ENCODE measurements around the gene FRAS1. TPM values are rescaled to one million over a fixed set of nuclear protein-coding genes. Genes with fewer than 3 reads are reported as not detected.

FRAS1 gene
- total and polyA plus RNA-seq, 2 of the 8 experiments (the other 6 are each of a cell fraction or from before 2014, with no cell fraction given), result 38.5 to 109 TPM

GRCh38 chr4:78311306-78311705, 254.2 kb downstream of the FRAS1 start:
- H3K36me3 ChIP-seq (ENCODE audit: control insufficient read depth in 2 of 4, insufficient read depth in 4 of 4, low read length in 3 of 4), result peaks cover 17 to 54% (median 34%) of the 10 kb centered on the region in 4 experiments
- H3K79me1 ChIP-seq (ENCODE audit: low read depth, low read length), result no peaks in the 10 kb centered on the region
- no peak overlapping the region for H3K14ac ChIP-seq (ENCODE audit: insufficient read length)
- peak; percentile 95 for FAIRE-seq
- no peak overlapping the region for H2BK15ac ChIP-seq (ENCODE audit: low read length)
- H2AK5ac ChIP-seq (ENCODE audit: low read depth, low read length), result no peak overlapping the region
- no peak for DNase-seq (ENCODE audit: low read depth in 1 of 2, low spot score in 2 of 2)
- WGBS, 2 experiments (ENCODE audit: extremely low coverage in 1 of 2, insufficient coverage in 1 of 2, insufficient read length in 1 of 2, insufficient replicate concordance in 2 of 2, low coverage in 1 of 2, low lambda C conversion rate in 2 of 2, missing lambda C conversion rate in 1 of 2), result 30% methylated on average over 4 of the region's 4 CpGs; no CpG with 5 or more reads in 1 of the 2 experiments
- no peak overlapping the region; a peak in 1 of 4 replicates for H3K4me2 ChIP-seq (ENCODE audit: insufficient read depth in 1 of 2, low read depth in 2 of 2, low read length in 2 of 2)
- no peak overlapping the region for H3K4ac ChIP-seq (replicated peaks; ENCODE audit: insufficient read length, low read depth, low read length)
- CTCF ChIA-PET (ENCODE audit: partially characterized antibody), result interaction anchor here (0.8 to 2.0 kb wide), 8 partner anchors 21 to 321 kb away, joined by 3 to 5 read pairs (median 4); no protein-coding TSS in a partner anchor
- no peak overlapping the region for H3K9ac ChIP-seq (replicated peaks in 1 of 4; ENCODE audit: extremely low read depth in 1 of 4, low read depth in 3 of 4, low read length in 3 of 4)
- H3K4me3 ChIP-seq (ENCODE audit: extremely low read depth in 1 of 4, insufficient read depth in 2 of 4, low read depth in 3 of 4, low read length in 4 of 4), result no peak overlapping the region
- no peak overlapping the region for H4K91ac ChIP-seq (replicated peaks; ENCODE audit: insufficient read length, low read length)
- H2BK20ac ChIP-seq (ENCODE audit: low read length), result no peak overlapping the region
- H3K56ac ChIP-seq (replicated peaks; ENCODE audit: insufficient read length, low read depth, low read length), result no peak overlapping the region
- no peaks in the 10 kb centered on the region for H3K9me3 ChIP-seq (ENCODE audit: insufficient read depth in 2 of 2, low read depth in 1 of 2, low read length in 1 of 2)
- no peak overlapping the region for H2BK12ac ChIP-seq (ENCODE audit: low read depth, low read length)
- H4K20me1 ChIP-seq (replicated peaks in 1 of 2; ENCODE audit: control insufficient read depth in 1 of 2, insufficient read depth in 2 of 2, low read length in 2 of 2), result no peaks in the 10 kb centered on the region
- H3K27me3 ChIP-seq (replicated peaks in 1 of 4; ENCODE audit: control insufficient read depth in 3 of 4, extremely low read depth in 1 of 4, insufficient read depth in 3 of 4, low read length in 3 of 4), result no peaks in the 10 kb centered on the region
- H3K4me1 ChIP-seq (replicated peaks in 1 of 4; ENCODE audit: control insufficient read depth in 3 of 4, insufficient read depth in 4 of 4, low read length in 3 of 4), result peaks cover 3 to 22% (median 10%) of the 10 kb centered on the region in 4 experiments; a peak in 6 of 7 replicates
- no peak overlapping the region for H4K8ac ChIP-seq (ENCODE audit: extremely low read depth, insufficient read depth, low read length)
- no peaks in the 10 kb centered on the region for H3K79me2 ChIP-seq (ENCODE audit: control insufficient read depth in 1 of 2, insufficient read depth in 2 of 2, low read length in 2 of 2)
- POLR2A ChIA-PET (ENCODE audit: partially characterized antibody), result interaction anchor here (0.5 to 1.9 kb wide), 2 partner anchors 11 to 60 kb away, joined by 3 to 6 read pairs; no protein-coding TSS in a partner anchor
- H3K23ac ChIP-seq (ENCODE audit: insufficient read length), result no peak overlapping the region
- no peak overlapping the region for H3K18ac ChIP-seq (ENCODE audit: extremely low read depth, low read length)
- H4K5ac ChIP-seq (ENCODE audit: insufficient read length, low read depth, low read length), result peak overlapping the region; percentile 69
- no peaks in the 10 kb centered on the region for H3K23me2 ChIP-seq (ENCODE audit: low read depth, low read length)
- H2AFZ ChIP-seq (ENCODE audit: low read length), result no peak overlapping the region
- H2BK5ac ChIP-seq (ENCODE audit: low read depth, low read length), result no peak overlapping the region
- no peak overlapping the region for H2BK120ac ChIP-seq (replicated peaks; ENCODE audit: low read depth, low read length)
- H3K27ac ChIP-seq (ENCODE audit: low read depth, low read length), result no peak overlapping the region
- TF ChIP-seq, protein P1, sequence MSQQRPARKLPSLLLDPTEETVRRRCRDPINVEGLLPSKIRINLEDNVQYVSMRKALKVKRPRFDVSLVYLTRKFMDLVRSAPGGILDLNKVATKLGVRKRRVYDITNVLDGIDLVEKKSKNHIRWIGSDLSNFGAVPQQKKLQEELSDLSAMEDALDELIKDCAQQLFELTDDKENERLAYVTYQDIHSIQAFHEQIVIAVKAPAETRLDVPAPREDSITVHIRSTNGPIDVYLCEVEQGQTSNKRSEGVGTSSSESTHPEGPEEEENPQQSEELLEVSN (IDR thresholded peaks at IDR 0.05), result peak; percentile 77
- TF ChIP-seq RAD21 (IDR thresholded peaks at IDR 0.05 in 1 of 2, conservative IDR thresholded peaks at IDR 0.05 in 1 of 2; ENCODE audit: low read depth in 2 of 2, low read length in 2 of 2) (peak; percentile 14 to 57; a peak in 2 of 4 replicates), HDAC2 (IDR thresholded peaks at IDR 0.05; ENCODE audit: borderline replicate concordance in 1 of 2, low read depth in 2 of 2, low read length in 2 of 2) (no peak), NRF1 (IDR thresholded peaks at IDR 0.05; ENCODE audit: low read depth, low read length) (no peak), JUND (IDR thresholded peaks at IDR 0.05; ENCODE audit: low read length) (no peak), POU5F1 (IDR thresholded peaks at IDR 0.05; ENCODE audit: low read depth, low read length) (no peak), SP2 (IDR thresholded peaks at IDR 0.05; ENCODE audit: low read length) (no peak)
- TF ChIP-seq, protein P2, sequence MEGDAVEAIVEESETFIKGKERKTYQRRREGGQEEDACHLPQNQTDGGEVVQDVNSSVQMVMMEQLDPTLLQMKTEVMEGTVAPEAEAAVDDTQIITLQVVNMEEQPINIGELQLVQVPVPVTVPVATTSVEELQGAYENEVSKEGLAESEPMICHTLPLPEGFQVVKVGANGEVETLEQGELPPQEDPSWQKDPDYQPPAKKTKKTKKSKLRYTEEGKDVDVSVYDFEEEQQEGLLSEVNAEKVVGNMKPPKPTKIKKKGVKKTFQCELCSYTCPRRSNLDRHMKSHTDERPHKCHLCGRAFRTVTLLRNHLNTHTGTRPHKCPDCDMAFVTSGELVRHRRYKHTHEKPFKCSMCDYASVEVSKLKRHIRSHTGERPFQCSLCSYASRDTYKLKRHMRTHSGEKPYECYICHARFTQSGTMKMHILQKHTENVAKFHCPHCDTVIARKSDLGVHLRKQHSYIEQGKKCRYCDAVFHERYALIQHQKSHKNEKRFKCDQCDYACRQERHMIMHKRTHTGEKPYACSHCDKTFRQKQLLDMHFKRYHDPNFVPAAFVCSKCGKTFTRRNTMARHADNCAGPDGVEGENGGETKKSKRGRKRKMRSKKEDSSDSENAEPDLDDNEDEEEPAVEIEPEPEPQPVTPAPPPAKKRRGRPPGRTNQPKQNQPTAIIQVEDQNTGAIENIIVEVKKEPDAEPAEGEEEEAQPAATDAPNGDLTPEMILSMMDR (IDR thresholded peaks at IDR 0.05; ENCODE audit: control extremely low read depth in 1 of 3, insufficient read depth in 1 of 3, low read depth in 1 of 3, low read length in 3 of 3), result peak in 2 of 3 experiments; percentile 42 to 44; a peak in 3 of 4 replicates
- TF ChIP-seq, protein P3, sequence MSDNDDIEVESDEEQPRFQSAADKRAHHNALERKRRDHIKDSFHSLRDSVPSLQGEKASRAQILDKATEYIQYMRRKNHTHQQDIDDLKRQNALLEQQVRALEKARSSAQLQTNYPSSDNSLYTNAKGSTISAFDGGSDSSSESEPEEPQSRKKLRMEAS (IDR thresholded peaks at IDR 0.05), result peak; percentile 69; the same call in 1 of the 2 replicates

Measured in H1 (cell line).